Measurements from ENCODE around the gene NSMF.

The NSMF gene

GRCh38 chr9:137428841-137429545 is 30.1 kb downstream of the NSMF start:
- H2AFZ ChIP-seq (ENCODE audit: low read length): no peak overlapping the region
- no peaks in the 10 kb centered on the region for H3K36me3 ChIP-seq (ENCODE audit: insufficient read depth, low read length)
- no peak overlapping the region for H3K9ac ChIP-seq (ENCODE audit: low read depth, low read length, poor library complexity, severe bottlenecking)
- no peak overlapping the region for H3K4me2 ChIP-seq (ENCODE audit: low read depth, low read length, poor library complexity, severe bottlenecking)
- no peaks in the 10 kb centered on the region for H3K9me2 ChIP-seq (replicated peaks; ENCODE audit: low read depth, low read length)
- H4K20me1 ChIP-seq (ENCODE audit: insufficient read depth, low read length, poor library complexity, severe bottlenecking): no peaks in the 10 kb centered on the region
- no peak overlapping the region for H3K4me3 ChIP-seq (ENCODE audit: low read length, poor library complexity, severe bottlenecking)
- no peak for TF ChIP-seq EZH2phosphoT487 (IDR thresholded peaks at IDR 0.05; ENCODE audit: borderline replicate concordance)
- no peak for TF ChIP-seq CTCF (conservative IDR thresholded peaks at IDR 0.05; ENCODE audit: low read length)
- no peaks in the 10 kb centered on the region for H3K9me3 ChIP-seq (ENCODE audit: insufficient read depth, low read depth, low read length)
- no peaks in the 10 kb centered on the region for H3K27me3 ChIP-seq (ENCODE audit: insufficient read depth, low read length, poor library complexity, severe bottlenecking)
- no peaks in the 10 kb centered on the region for H3K79me2 ChIP-seq (ENCODE audit: insufficient read depth, low read length)
- H3F3A ChIP-seq (ENCODE audit: low read depth): no peaks in the 10 kb centered on the region
- H3K4me1 ChIP-seq (ENCODE audit: insufficient read depth, low read length, poor library complexity, severe bottlenecking): no peaks in the 10 kb centered on the region

- Histone ChIP-seq H3K9me2 (replicated peaks; ENCODE audit: low read depth, low read length) (no peaks in the 10 kb centered on the region), H3K9ac (ENCODE audit: low read depth, low read length, poor library complexity, severe bottlenecking) (no peak overlapping the region), H3K4me2 (ENCODE audit: low read depth, low read length, poor library complexity, severe bottlenecking) (no peak overlapping the region), H3F3A (ENCODE audit: low read depth) (no peaks in the 10 kb centered on the region), H3K27me3 (ENCODE audit: insufficient read depth, low read length, poor library complexity, severe bottlenecking) (no peaks in the 10 kb centered on the region), H2AFZ (ENCODE audit: low read length) (no peak overlapping the region), H3K4me1 (ENCODE audit: insufficient read depth, low read length, poor library complexity, severe bottlenecking) (no peaks in the 10 kb centered on the region), H3K36me3 (ENCODE audit: insufficient read depth, low read length) (no peaks in the 10 kb centered on the region), H3K79me2 (ENCODE audit: insufficient read depth, low read length) (no peaks in the 10 kb centered on the region), H3K9me3 (ENCODE audit: insufficient read depth, low read depth, low read length) (no peaks in the 10 kb centered on the region), H4K20me1 (ENCODE audit: insufficient read depth, low read length, poor library complexity, severe bottlenecking) (no peaks in the 10 kb centered on the region), H3K4me3 (ENCODE audit: low read length, poor library complexity, severe bottlenecking) (no peak overlapping the region)
- TF ChIP-seq EZH2phosphoT487 (IDR thresholded peaks at IDR 0.05; ENCODE audit: borderline replicate concordance) (no peak), CTCF (conservative IDR thresholded peaks at IDR 0.05; ENCODE audit: low read length) (no peak)
Observed at GRCh38 chr9:137428311-137428630, 30.9 kb downstream of the NSMF start.

- TF ChIP-seq EZH2phosphoT487 (IDR thresholded peaks at IDR 0.05; ENCODE audit: borderline replicate concordance) (no peak), CTCF (conservative IDR thresholded peaks at IDR 0.05; ENCODE audit: low read length) (no peak)
- Histone ChIP-seq H3K27me3 (ENCODE audit: insufficient read depth, low read length, poor library complexity, severe bottlenecking) (no peaks in the 10 kb centered on the region), H3K36me3 (ENCODE audit: insufficient read depth, low read length) (no peaks in the 10 kb centered on the region), H3K9me2 (replicated peaks; ENCODE audit: low read depth, low read length) (no peaks in the 10 kb centered on the region), H3K4me2 (ENCODE audit: low read depth, low read length, poor library complexity, severe bottlenecking) (no peak overlapping the region), H3F3A (ENCODE audit: low read depth) (no peaks in the 10 kb centered on the region), H3K4me3 (ENCODE audit: low read length, poor library complexity, severe bottlenecking) (no peak overlapping the region), H4K20me1 (ENCODE audit: insufficient read depth, low read length, poor library complexity, severe bottlenecking) (no peaks in the 10 kb centered on the region), H3K9me3 (ENCODE audit: insufficient read depth, low read depth, low read length) (no peaks in the 10 kb centered on the region), H3K9ac (ENCODE audit: low read depth, low read length, poor library complexity, severe bottlenecking) (no peak overlapping the region), H3K4me1 (ENCODE audit: insufficient read depth, low read length, poor library complexity, severe bottlenecking) (no peaks in the 10 kb centered on the region), H2AFZ (ENCODE audit: low read length) (no peak overlapping the region), H3K79me2 (ENCODE audit: insufficient read depth, low read length) (no peaks in the 10 kb centered on the region)
Observed at GRCh38 chr9:137427454-137428310, 31.5 kb downstream of the NSMF start.
